Bone marrow (tissue), 2 donors: ENCODE measurements around the gene SMIM35.
"Not testable (repeated sequence)": the region's sequence is repeated elsewhere in the genome, so short reads cannot be mapped to it uniquely, and the experiment has no call there.

ENCODE experiments used
- DNase-seq, 2 donors: peaks; one replicate each; lab custom pipeline; 2025; lab: John Stamatoyannopoulos, UW

SMIM35 gene

GRCh38 chr11:117983163-117983475 lies 103.6 kb downstream of the SMIM35 start:
- DNase-seq = no peak

- no peak for DNase-seq
These were observed 106.0 kb downstream of the SMIM35 start for GRCh38 chr11:117980720-117981119.

- no peak for DNase-seq
These were observed 106.5 kb downstream of the SMIM35 start for GRCh38 chr11:117980280-117980679.

GRCh38 chr11:117979481-117980211 lies 107.1 kb downstream of the SMIM35 start:
- DNase-seq = peak in 1 of 2 donors; percentile 66

GRCh38 chr11:117978991-117979390 lies 107.8 kb downstream of the SMIM35 start:
- no peak for DNase-seq

- DNase-seq = not testable (repeated sequence)
These were observed 108.4 kb downstream of the SMIM35 start for GRCh38 chr11:117978291-117978910.

- not testable (repeated sequence) for DNase-seq
These were observed 109.0 kb downstream of the SMIM35 start for GRCh38 chr11:117977612-117978264.

GRCh38 chr11:117977029-117977428 lies 109.7 kb downstream of the SMIM35 start:
- peak in 1 of 2 donors; percentile 56 for DNase-seq

- DNase-seq = no peak
These were observed 110.3 kb downstream of the SMIM35 start for GRCh38 chr11:117976445-117976844.

- no peak for DNase-seq
These were observed 113.3 kb downstream of the SMIM35 start for GRCh38 chr11:117973503-117973860.

- no peak for DNase-seq
These were observed 113.9 kb downstream of the SMIM35 start for GRCh38 chr11:117972629-117973502.

GRCh38 chr11:117972044-117972443 lies 114.7 kb downstream of the SMIM35 start:
- no peak for DNase-seq

- DNase-seq = peak in 1 of 2 donors; percentile 78
These were observed 116.3 kb downstream of the SMIM35 start for GRCh38 chr11:117970400-117971024.

GRCh38 chr11:117969160-117969991 lies 117.4 kb downstream of the SMIM35 start:
- no peak for DNase-seq

- no peak for DNase-seq
These were observed 119.9 kb downstream of the SMIM35 start for GRCh38 chr11:117966908-117967307.

GRCh38 chr11:117962826-117963225 lies 123.9 kb downstream of the SMIM35 start:
- DNase-seq = no peak

- no peak for DNase-seq
These were observed 124.9 kb downstream of the SMIM35 start for GRCh38 chr11:117961896-117962295.

GRCh38 chr11:117960406-117960805 lies 126.4 kb downstream of the SMIM35 start:
- DNase-seq = no peak

- peak in 1 of 2 donors; percentile 33 for DNase-seq
These were observed 127.2 kb downstream of the SMIM35 start for GRCh38 chr11:117959438-117960149.

GRCh38 chr11:117958949-117959348 lies 127.8 kb downstream of the SMIM35 start:
- DNase-seq = no peak
